Natural killer cell treated with Interleukin-12 subunit alpha and Interleukin-12 subunit beta and Interleukin-15 and Interleukin-18, amount 100 ng/mL, for 72 hours (primary cell): ENCODE data around the gene FNDC7. TPM values are rescaled to one million over a fixed set of nuclear protein-coding genes. Genes with fewer than 3 reads are reported as not detected.
"Not testable (repeated sequence)": the region's sequence is repeated elsewhere in the genome, so short reads cannot be mapped to it uniquely, and the experiment has no call there.

Experiments
- ATAC-seq, 2 donors: fragments of 150-1000 bp; cut with Tn5 transposase in 1 of 2; sonication (Bioruptor Pico), chemical (Tn5 transposase) in 1 of 2; 2 replicates each; pipeline ENCODE4 v1.10.0; 2021
- DNase-seq: peaks from one replicate; pipeline ENCODE4 v3.0.0; 2022; ENCODE audit warnings: low spot score
- H3K27ac Mint-ChIP-seq, 2 donors: 1 replicate in 1 of 2; 2 replicates in 1 of 2; pipeline ENCODE4 v1.8.0; 2022; ENCODE audit warnings: mixed read lengths in 2 of 2, mild to moderate bottlenecking in 1 of 2, moderate library complexity in 1 of 2
- H3K27me3 Mint-ChIP-seq, 2 donors: 1 replicate in 1 of 2; 2 replicates in 1 of 2; pipeline ENCODE4 v1.8.0; 2022; ENCODE audit warnings: mixed read lengths in 2 of 2
- H3K36me3 Mint-ChIP-seq: one replicate; pipeline ENCODE4 v1.8.0; 2022; ENCODE audit warnings: mixed read lengths
- H3K4me1 Mint-ChIP-seq, 2 donors: 1 replicate in 1 of 2; 2 replicates in 1 of 2; pipeline ENCODE4 v1.8.0; 2022; ENCODE audit warnings: low read depth in 2 of 2, mixed read lengths in 2 of 2, mild to moderate bottlenecking in 1 of 2
- H3K4me3 Mint-ChIP-seq: one replicate; pipeline ENCODE4 v1.8.0; 2022; ENCODE audit warnings: mixed read lengths
- H3K9me3 Mint-ChIP-seq: 2 replicates; pipeline ENCODE4 v1.8.0; 2022; ENCODE audit warnings: mixed read lengths
- total RNA-seq, 2 donors: library from RNA; stranded (reverse); gene quantifications; one replicate each; pipeline ENCODE4 v1.2.3, GENCODE V29; 2022

Gene FNDC7
- total RNA-seq = under 1 TPM in 1 of 2 donors, not detected in 1; 0.12 TPM

- H3K36me3 Mint-ChIP-seq = no peaks in the 10 kb centered on the region
- H3K4me1 Mint-ChIP-seq = peaks cover 11 to 14% of the 10 kb centered on the region in 2 donors
- DNase-seq = no peak
- peaks cover 0 to 2% of the 10 kb centered on the region in 2 donors for H3K27me3 Mint-ChIP-seq
- no peak within 1 kb of the TSS for H3K27ac Mint-ChIP-seq
- no peak for ATAC-seq
- H3K4me3 Mint-ChIP-seq = no peak within 1 kb of the TSS
- H3K9me3 Mint-ChIP-seq = no peaks in the 10 kb centered on the region
Observed at GRCh38 chr1:108712606-108713150, at the start of gene FNDC7. Gene FNDC7, plus strand, starts transcription at chr1:108712908. Its CDS starts 26 bp downstream, at chr1:108712934.

- Mint-ChIP-seq H3K27ac (peak overlapping the region; percentile 95 to 96), H3K9me3 (no peaks in the 10 kb centered on the region), H3K36me3 (no peaks in the 10 kb centered on the region), H3K4me1 (peaks cover 20 to 24% of the 10 kb centered on the region in 2 donors), H3K27me3 (no peaks in the 10 kb centered on the region), H3K4me3 (peak overlapping the region; percentile 88)
- DNase-seq = no peak
- no peak for ATAC-seq
Observed at GRCh38 chr1:108663074-108663473, 49.6 kb upstream of the FNDC7 start.

- Mint-ChIP-seq H3K27me3 (no peaks in the 10 kb centered on the region), H3K4me3 (no peak overlapping the region), H3K36me3 (no peaks in the 10 kb centered on the region), H3K4me1 (peaks cover 19 to 21% of the 10 kb centered on the region in 2 donors), H3K9me3 (no peaks in the 10 kb centered on the region), H3K27ac (peak overlapping the region in 1 of 2 donors; percentile 26)
- DNase-seq = no peak
- ATAC-seq = no peak
Observed at GRCh38 chr1:108664481-108664880, 48.2 kb upstream of the FNDC7 start.

GRCh38 chr1:108665067-108665466 lies 47.6 kb upstream of the FNDC7 start:
- Mint-ChIP-seq H3K9me3 (no peaks in the 10 kb centered on the region), H3K4me1 (peaks cover 18% of the 10 kb centered on the region in 2 donors), H3K36me3 (no peaks in the 10 kb centered on the region), H3K4me3 (no peak overlapping the region), H3K27ac (peak overlapping the region in 1 of 2 donors; percentile 26), H3K27me3 (no peaks in the 10 kb centered on the region)
- DNase-seq = no peak
- ATAC-seq = no peak

GRCh38 chr1:108665771-108666170 lies 46.9 kb upstream of the FNDC7 start:
- Mint-ChIP-seq H3K4me3 (no peak overlapping the region), H3K36me3 (no peaks in the 10 kb centered on the region), H3K9me3 (no peaks in the 10 kb centered on the region), H3K4me1 (peaks cover 15 to 16% of the 10 kb centered on the region in 2 donors), H3K27me3 (no peaks in the 10 kb centered on the region), H3K27ac (no peak overlapping the region)
- no peak for DNase-seq
- no peak for ATAC-seq

- not testable (repeated sequence) for DNase-seq, ATAC-seq, H3K4me3 Mint-ChIP-seq, H3K27ac Mint-ChIP-seq, H3K9me3 Mint-ChIP-seq, H3K27me3 Mint-ChIP-seq, H3K36me3 Mint-ChIP-seq
- H3K4me1 Mint-ChIP-seq = peaks cover 28 to 29% of the 10 kb centered on the region in 2 donors
Observed at GRCh38 chr1:108667422-108667821, 45.3 kb upstream of the FNDC7 start.

- H3K4me3 Mint-ChIP-seq = no peak overlapping the region
- H3K27ac Mint-ChIP-seq = peak overlapping the region in 1 of 2 donors; percentile 8
- DNase-seq (no peak), ATAC-seq (no peak)
- no peaks in the 10 kb centered on the region for H3K36me3 Mint-ChIP-seq
- H3K9me3 Mint-ChIP-seq = no peaks in the 10 kb centered on the region
- H3K4me1 Mint-ChIP-seq = peaks cover 21% of the 10 kb centered on the region in 2 donors
- no peaks in the 10 kb centered on the region for H3K27me3 Mint-ChIP-seq
Observed at GRCh38 chr1:108668777-108669176, 43.9 kb upstream of the FNDC7 start.

GRCh38 chr1:108669679-108670078 lies 43.0 kb upstream of the FNDC7 start:
- no peak overlapping the region for H3K4me3 Mint-ChIP-seq
- DNase-seq (no peak), ATAC-seq (no peak)
- no peaks in the 10 kb centered on the region for H3K9me3 Mint-ChIP-seq
- peak overlapping the region in 1 of 2 donors; percentile 90 for H3K27ac Mint-ChIP-seq
- no peaks in the 10 kb centered on the region for H3K36me3 Mint-ChIP-seq
- peaks cover 21% of the 10 kb centered on the region in 2 donors for H3K4me1 Mint-ChIP-seq
- no peaks in the 10 kb centered on the region for H3K27me3 Mint-ChIP-seq

- DNase-seq (no peak), ATAC-seq (no peak)
- peak overlapping the region in 1 of 2 donors; percentile 90 for H3K27ac Mint-ChIP-seq
- H3K4me3 Mint-ChIP-seq = no peak overlapping the region
- no peaks in the 10 kb centered on the region for H3K36me3 Mint-ChIP-seq
- H3K9me3 Mint-ChIP-seq = no peaks in the 10 kb centered on the region
- no peaks in the 10 kb centered on the region for H3K27me3 Mint-ChIP-seq
- peaks cover 21% of the 10 kb centered on the region in 2 donors for H3K4me1 Mint-ChIP-seq
Observed at GRCh38 chr1:108670131-108670773, 42.5 kb upstream of the FNDC7 start.

- peaks cover 21% of the 10 kb centered on the region in 2 donors for H3K4me1 Mint-ChIP-seq
- DNase-seq (no peak), ATAC-seq (peak in 1 of 2 donors; percentile 56)
- no peaks in the 10 kb centered on the region for H3K9me3 Mint-ChIP-seq
- peak overlapping the region; percentile 28 for H3K4me3 Mint-ChIP-seq
- H3K27me3 Mint-ChIP-seq = no peaks in the 10 kb centered on the region
- no peaks in the 10 kb centered on the region for H3K36me3 Mint-ChIP-seq
- H3K27ac Mint-ChIP-seq = peak overlapping the region; percentile 67 to 90
Observed at GRCh38 chr1:108671143-108671542, 41.6 kb upstream of the FNDC7 start.

- no peak overlapping the region for H3K27ac Mint-ChIP-seq
- no peaks in the 10 kb centered on the region for H3K27me3 Mint-ChIP-seq
- H3K36me3 Mint-ChIP-seq = no peaks in the 10 kb centered on the region
- no peak for ATAC-seq
- no peak overlapping the region for H3K4me3 Mint-ChIP-seq
- peaks cover 7 to 9% of the 10 kb centered on the region in 2 donors for H3K4me1 Mint-ChIP-seq
- DNase-seq = no peak
- no peaks in the 10 kb centered on the region for H3K9me3 Mint-ChIP-seq
Observed at GRCh38 chr1:108678706-108679105, 34.0 kb upstream of the FNDC7 start.

- ATAC-seq = peak in 1 of 2 donors; percentile 33
- Mint-ChIP-seq H3K27ac (peak overlapping the region; percentile 66 to 84), H3K4me1 (peaks cover 7 to 9% of the 10 kb centered on the region in 2 donors), H3K27me3 (no peaks in the 10 kb centered on the region), H3K9me3 (no peaks in the 10 kb centered on the region), H3K4me3 (peak overlapping the region; percentile 67), H3K36me3 (no peaks in the 10 kb centered on the region)
- no peak for DNase-seq
Observed at GRCh38 chr1:108679586-108680213, 33.0 kb upstream of the FNDC7 start.

- peak overlapping the region in 1 of 2 donors; percentile 63 for H3K27ac Mint-ChIP-seq
- not testable (repeated sequence) for H3K4me1 Mint-ChIP-seq, H3K27me3 Mint-ChIP-seq, DNase-seq, ATAC-seq, H3K36me3 Mint-ChIP-seq, H3K4me3 Mint-ChIP-seq, H3K9me3 Mint-ChIP-seq
Observed at GRCh38 chr1:108681701-108682100, 31.0 kb upstream of the FNDC7 start.

GRCh38 chr1:108685529-108685928 lies 27.2 kb upstream of the FNDC7 start:
- no peak overlapping the region for H3K4me3 Mint-ChIP-seq
- H3K9me3 Mint-ChIP-seq = no peaks in the 10 kb centered on the region
- DNase-seq (no peak), ATAC-seq (no peak)
- H3K27me3 Mint-ChIP-seq = no peaks in the 10 kb centered on the region
- no peak overlapping the region for H3K27ac Mint-ChIP-seq
- no peaks in the 10 kb centered on the region for H3K36me3 Mint-ChIP-seq
- peaks cover 6 to 7% of the 10 kb centered on the region in 2 donors for H3K4me1 Mint-ChIP-seq
